Measurements from ENCODE around the gene SYNPR.

SYNPR gene

DNA sequence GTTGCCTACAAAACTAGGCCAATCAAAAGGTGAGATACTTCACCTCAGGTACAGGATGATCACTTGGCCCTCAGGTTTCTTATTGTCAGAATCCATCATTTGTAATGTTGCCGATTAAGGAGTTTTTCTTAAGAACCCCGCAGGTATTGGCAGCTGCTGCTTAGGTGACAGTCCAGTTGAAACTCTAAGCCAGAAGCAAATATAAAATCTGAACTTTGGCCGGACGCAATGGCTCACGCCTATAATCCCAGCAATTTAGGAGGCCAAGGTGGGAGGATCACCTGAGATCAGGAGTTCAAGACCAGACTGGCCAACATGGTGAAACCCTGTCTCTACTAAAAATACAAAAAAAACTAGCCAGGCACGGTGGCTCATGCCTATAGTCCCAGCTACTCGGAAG lies 331.3 kb downstream of the SYNPR start:
- no peak for DNase-seq (ENCODE audit: low read depth)
- TF ChIP-seq, protein P1, sequence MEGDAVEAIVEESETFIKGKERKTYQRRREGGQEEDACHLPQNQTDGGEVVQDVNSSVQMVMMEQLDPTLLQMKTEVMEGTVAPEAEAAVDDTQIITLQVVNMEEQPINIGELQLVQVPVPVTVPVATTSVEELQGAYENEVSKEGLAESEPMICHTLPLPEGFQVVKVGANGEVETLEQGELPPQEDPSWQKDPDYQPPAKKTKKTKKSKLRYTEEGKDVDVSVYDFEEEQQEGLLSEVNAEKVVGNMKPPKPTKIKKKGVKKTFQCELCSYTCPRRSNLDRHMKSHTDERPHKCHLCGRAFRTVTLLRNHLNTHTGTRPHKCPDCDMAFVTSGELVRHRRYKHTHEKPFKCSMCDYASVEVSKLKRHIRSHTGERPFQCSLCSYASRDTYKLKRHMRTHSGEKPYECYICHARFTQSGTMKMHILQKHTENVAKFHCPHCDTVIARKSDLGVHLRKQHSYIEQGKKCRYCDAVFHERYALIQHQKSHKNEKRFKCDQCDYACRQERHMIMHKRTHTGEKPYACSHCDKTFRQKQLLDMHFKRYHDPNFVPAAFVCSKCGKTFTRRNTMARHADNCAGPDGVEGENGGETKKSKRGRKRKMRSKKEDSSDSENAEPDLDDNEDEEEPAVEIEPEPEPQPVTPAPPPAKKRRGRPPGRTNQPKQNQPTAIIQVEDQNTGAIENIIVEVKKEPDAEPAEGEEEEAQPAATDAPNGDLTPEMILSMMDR (IDR thresholded peaks at IDR 0.05; ENCODE audit: control insufficient read depth, insufficient read depth, low read depth, low read length, missing control alignments): no peak
- H3K4me3 ChIP-seq (ENCODE audit: control insufficient read depth, low read depth, low read length): no peak overlapping the region

DNA sequence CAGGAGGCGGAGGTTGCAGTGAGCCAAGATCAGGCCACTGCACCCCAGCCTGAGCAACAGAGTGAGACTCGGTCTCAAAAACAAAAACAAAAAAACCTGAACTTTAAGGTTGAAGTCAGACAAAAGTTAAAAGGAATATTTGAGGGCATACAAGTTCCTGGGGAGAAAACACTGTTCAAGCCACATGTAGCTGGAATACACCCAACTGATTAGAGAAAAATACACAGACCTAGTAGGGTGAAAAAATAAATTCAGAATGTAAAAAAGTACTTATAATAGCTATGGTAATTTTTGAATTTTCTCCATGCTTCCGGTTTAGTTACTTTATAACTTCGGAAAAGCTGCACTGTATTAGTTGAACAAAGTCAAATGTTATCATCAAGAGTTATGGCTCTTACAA lies 331.7 kb downstream of the SYNPR start:
- TF ChIP-seq, protein P1 (IDR thresholded peaks at IDR 0.05; ENCODE audit: control insufficient read depth, insufficient read depth, low read depth, low read length, missing control alignments): no peak
- no peak for DNase-seq (ENCODE audit: low read depth)

DNA sequence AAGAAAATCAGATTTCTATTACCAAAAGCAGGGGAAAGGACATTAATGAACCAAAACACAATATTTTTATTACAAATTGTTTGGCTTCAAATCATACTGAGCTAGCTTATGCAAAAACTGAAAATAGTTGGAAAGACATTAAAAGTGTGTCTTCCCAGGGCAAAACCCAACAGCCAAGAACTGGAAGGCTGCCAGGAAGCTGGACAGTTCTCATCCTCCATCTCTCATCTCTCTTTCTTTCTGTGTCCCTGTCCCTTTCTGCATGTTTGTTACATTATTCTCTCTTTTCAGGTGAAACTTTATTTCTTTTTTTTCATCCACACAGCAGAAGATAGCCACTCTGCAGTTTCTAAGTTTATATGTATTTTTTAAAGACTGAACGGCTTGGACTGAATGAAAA lies 333.3 kb downstream of the SYNPR start:
- DNase-seq (ENCODE audit: low read depth): no peak
- no peak overlapping the region for H3K4me3 ChIP-seq (ENCODE audit: control insufficient read depth, low read depth, low read length)
- TF ChIP-seq, protein P1 (IDR thresholded peaks at IDR 0.05; ENCODE audit: control insufficient read depth, insufficient read depth, low read depth, low read length, missing control alignments): no peak

More for the DNA sequence above, 331.7 kb downstream of the SYNPR start:
- H3K4me3 ChIP-seq (ENCODE audit: control insufficient read depth, low read depth, low read length): no peak overlapping the region

DNA sequence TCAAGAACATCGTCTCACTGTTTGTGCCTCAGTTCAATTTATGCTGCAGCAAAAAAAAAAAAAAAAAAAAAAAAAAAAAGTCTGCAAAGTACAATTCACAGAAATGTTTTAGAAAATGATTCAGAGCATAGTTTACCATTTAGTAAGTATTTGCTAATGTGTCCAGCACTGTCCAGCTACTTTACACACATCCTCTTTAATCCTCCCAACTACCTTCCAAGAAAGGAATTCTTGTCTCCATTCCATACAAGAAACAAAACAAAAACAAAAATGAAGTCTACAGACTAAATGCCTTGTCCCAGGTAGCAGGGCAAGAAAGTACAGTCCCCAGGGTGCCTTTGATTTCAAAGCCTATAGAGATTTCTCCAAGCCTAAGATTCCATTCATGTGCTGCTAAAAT lies 335.5 kb downstream of the SYNPR start:
- no peak overlapping the region for H3K4me3 ChIP-seq (ENCODE audit: control insufficient read depth, low read depth, low read length)
- peak; percentile 23 for DNase-seq (ENCODE audit: low read depth)
- TF ChIP-seq, protein P1 (IDR thresholded peaks at IDR 0.05; ENCODE audit: control insufficient read depth, insufficient read depth, low read depth, low read length, missing control alignments): no peak

DNA sequence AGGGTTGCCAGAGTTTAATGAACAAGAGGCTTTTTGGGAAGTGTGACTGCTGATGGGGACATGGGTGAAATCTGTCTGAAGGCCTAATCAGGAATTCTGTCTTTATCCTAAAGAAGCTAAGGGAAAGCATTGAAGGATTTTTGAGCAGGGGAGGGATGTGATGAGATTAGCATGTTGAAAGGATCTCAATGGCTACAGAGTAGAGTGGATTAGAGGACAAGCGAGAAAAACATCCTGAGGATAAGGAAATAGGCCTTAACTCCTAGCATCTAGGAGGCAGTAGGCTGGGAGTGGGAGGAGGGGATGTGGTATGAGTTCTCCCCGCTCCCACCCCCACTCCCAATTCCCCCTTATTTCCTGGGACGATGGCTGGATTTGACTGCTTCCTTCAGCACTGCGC lies 339.3 kb downstream of the SYNPR start:
- DNase-seq (ENCODE audit: low read depth): no peak
- H3K4me3 ChIP-seq (ENCODE audit: control insufficient read depth, low read depth, low read length): no peak overlapping the region
- TF ChIP-seq, protein P1 (IDR thresholded peaks at IDR 0.05; ENCODE audit: control insufficient read depth, insufficient read depth, low read depth, low read length, missing control alignments): no peak

DNA sequence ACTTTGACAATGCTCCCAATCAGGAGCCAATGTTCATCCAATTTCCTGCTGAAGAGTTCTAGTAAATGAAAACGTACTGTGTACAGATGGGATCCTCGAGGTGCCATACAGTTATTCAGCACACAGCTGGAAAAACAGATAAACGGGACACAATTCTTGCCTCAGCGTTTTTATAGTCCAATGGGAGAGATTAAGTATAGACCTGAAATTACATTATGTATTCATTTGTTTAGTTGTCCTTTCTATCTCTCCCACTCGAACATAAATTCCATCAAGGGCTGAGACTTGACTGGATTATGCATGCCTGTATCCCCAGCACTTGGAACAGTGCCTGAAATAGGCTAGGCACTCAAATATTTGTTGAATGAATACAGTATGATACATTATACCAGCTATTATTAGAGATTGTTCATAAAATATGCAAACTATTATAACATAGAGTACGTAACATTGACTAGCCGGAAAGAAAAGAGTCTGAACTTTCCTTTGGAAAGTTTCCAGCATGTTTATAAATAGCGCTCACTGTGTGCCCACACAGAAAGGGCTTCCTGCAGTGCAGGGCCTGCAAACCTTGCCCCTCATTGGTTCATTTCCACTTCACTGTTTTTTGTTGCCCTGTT lies 346.9 kb downstream of the SYNPR start:
- TF ChIP-seq, protein P1 (IDR thresholded peaks at IDR 0.05; ENCODE audit: control insufficient read depth, insufficient read depth, low read depth, low read length, missing control alignments): no peak
- no peak overlapping the region for H3K4me3 ChIP-seq (ENCODE audit: control insufficient read depth, low read depth, low read length)
- DNase-seq (ENCODE audit: low read depth): peak; percentile 84
